ENCODE measurements around the gene FGF3.

Gene FGF3

GRCh38 chr11:69865707-69866106, 46.5 kb upstream of the FGF3 start:
- in situ Hi-C loops (cut with HindIII; ENCODE audit: low sequenced_read_pairs), result loop anchor here (10.0 kb wide), 1 partner anchor 239 kb away; no protein-coding TSS in a partner anchor
- no peak for DNase-seq (ENCODE audit: low read depth)
- no peak for TF ChIP-seq CTCF (IDR thresholded peaks at IDR 0.05; ENCODE audit: low read depth, low read length, missing control alignments)
- no peak overlapping the region for H3K4me3 ChIP-seq (ENCODE audit: low read depth, low read length)

GRCh38 chr11:69864686-69865661, 45.8 kb upstream of the FGF3 start:
- DNase-seq (ENCODE audit: low read depth), result no peak
- H3K4me3 ChIP-seq (ENCODE audit: low read depth, low read length), result no peak overlapping the region
- in situ Hi-C loops (cut with HindIII; ENCODE audit: low sequenced_read_pairs), result loop anchor here (10.0 kb wide), 1 partner anchor 240 kb away; no protein-coding TSS in a partner anchor
- no peak for TF ChIP-seq CTCF (IDR thresholded peaks at IDR 0.05; ENCODE audit: low read depth, low read length, missing control alignments)

- no peak overlapping the region for H3K4me3 ChIP-seq (ENCODE audit: low read depth, low read length)
- DNase-seq (ENCODE audit: low read depth), result no peak
- in situ Hi-C loops (cut with HindIII; ENCODE audit: low sequenced_read_pairs), result loop anchor here (10.0 kb wide), 1 partner anchor 241 kb away; no protein-coding TSS in a partner anchor
- no peak for TF ChIP-seq CTCF (IDR thresholded peaks at IDR 0.05; ENCODE audit: low read depth, low read length, missing control alignments)
Observed at GRCh38 chr11:69863544-69864200, 44.5 kb upstream of the FGF3 start.

- TF ChIP-seq CTCF (IDR thresholded peaks at IDR 0.05; ENCODE audit: low read depth, low read length, missing control alignments), result no peak
- in situ Hi-C loops (cut with HindIII; ENCODE audit: low sequenced_read_pairs), result loop anchor here (10.0 kb wide), 1 partner anchor 242 kb away; no protein-coding TSS in a partner anchor
- DNase-seq (ENCODE audit: low read depth), result no peak
- H3K4me3 ChIP-seq (ENCODE audit: low read depth, low read length), result no peak overlapping the region
Observed at GRCh38 chr11:69862797-69863543, 43.8 kb upstream of the FGF3 start.

- TF ChIP-seq CTCF (IDR thresholded peaks at IDR 0.05; ENCODE audit: low read depth, low read length, missing control alignments), result no peak
- DNase-seq (ENCODE audit: low read depth), result no peak
- no peak overlapping the region for H3K4me3 ChIP-seq (ENCODE audit: low read depth, low read length)
- in situ Hi-C loops (cut with HindIII; ENCODE audit: low sequenced_read_pairs), result loop anchor here (10.0 kb wide), 1 partner anchor 242 kb away; no protein-coding TSS in a partner anchor
Observed at GRCh38 chr11:69862331-69862771, 43.1 kb upstream of the FGF3 start.

GRCh38 chr11:69861901-69862300, 42.7 kb upstream of the FGF3 start:
- DNase-seq (ENCODE audit: low read depth), result no peak
- no peak overlapping the region for H3K4me3 ChIP-seq (ENCODE audit: low read depth, low read length)
- in situ Hi-C loops (cut with HindIII; ENCODE audit: low sequenced_read_pairs), result loop anchor here (10.0 kb wide), 1 partner anchor 243 kb away; no protein-coding TSS in a partner anchor
- TF ChIP-seq CTCF (IDR thresholded peaks at IDR 0.05; ENCODE audit: low read depth, low read length, missing control alignments), result no peak

All from astrocyte of the cerebellum (primary cell).